GM12875 (cell line): ENCODE results near the gene DHX58.

ENCODE experiments used
- H3K4me3 ChIP-seq: one replicate; pipeline ENCODE4 v1.5.1; 2011; ENCODE audit warnings: low read depth, low read length, control low read depth
- TF ChIP-seq, protein P1 (sequence below): IDR thresholded peaks from 2 replicates; pipeline ENCODE4 v1.5.1; 2011; ENCODE audit warnings: low read depth, mild to moderate bottlenecking, control low read depth, inconsistent platforms, low read length, moderate library complexity, borderline replicate concordance; ENCODE audit not compliant: insufficient read depth

Gene DHX58

DNA sequence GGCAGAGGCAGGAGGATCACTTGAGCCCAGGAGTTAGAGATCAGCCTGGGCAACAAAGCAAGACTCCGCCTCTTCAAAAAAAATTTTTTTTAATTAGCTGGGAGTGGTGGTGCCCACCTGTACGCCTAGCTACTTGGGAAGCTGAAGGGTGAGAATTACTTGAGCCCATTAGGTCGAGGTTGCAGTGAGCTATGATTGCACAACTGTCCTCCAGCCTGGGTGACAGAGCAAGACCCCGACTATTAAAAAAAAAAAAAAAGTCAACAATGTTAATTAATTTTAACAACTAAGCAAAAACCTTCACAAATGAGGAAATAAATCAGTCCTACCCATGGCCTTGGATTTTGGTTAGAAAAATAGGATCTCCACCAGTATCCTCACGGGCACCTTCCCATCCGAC, 5.4 kb downstream of the DHX58 start:
- TF ChIP-seq, protein P1, sequence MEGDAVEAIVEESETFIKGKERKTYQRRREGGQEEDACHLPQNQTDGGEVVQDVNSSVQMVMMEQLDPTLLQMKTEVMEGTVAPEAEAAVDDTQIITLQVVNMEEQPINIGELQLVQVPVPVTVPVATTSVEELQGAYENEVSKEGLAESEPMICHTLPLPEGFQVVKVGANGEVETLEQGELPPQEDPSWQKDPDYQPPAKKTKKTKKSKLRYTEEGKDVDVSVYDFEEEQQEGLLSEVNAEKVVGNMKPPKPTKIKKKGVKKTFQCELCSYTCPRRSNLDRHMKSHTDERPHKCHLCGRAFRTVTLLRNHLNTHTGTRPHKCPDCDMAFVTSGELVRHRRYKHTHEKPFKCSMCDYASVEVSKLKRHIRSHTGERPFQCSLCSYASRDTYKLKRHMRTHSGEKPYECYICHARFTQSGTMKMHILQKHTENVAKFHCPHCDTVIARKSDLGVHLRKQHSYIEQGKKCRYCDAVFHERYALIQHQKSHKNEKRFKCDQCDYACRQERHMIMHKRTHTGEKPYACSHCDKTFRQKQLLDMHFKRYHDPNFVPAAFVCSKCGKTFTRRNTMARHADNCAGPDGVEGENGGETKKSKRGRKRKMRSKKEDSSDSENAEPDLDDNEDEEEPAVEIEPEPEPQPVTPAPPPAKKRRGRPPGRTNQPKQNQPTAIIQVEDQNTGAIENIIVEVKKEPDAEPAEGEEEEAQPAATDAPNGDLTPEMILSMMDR, result no peak
- H3K4me3 ChIP-seq, result no peak overlapping the region

DNA sequence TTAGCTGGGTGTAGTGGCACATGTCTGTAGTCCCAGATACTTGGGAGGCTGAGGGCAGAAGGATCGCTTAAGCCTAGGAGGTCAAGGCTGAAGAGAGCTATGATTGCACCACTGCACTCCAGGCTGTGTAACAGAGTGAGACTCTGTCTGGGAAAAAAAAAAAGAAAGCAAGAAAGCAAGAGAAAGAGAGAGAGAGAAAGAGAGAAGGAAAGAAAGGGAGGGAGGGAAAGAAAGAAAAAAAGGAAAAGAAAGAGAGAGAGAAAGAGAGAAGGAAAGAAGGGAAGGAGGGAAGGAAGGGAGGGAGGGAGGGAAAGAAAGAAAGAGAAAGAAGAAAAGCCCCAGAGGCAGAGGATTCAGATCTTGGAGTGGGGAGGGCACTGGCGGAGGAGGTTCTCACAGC, 6.5 kb downstream of the DHX58 start:
- H3K4me3 ChIP-seq, result no peak overlapping the region
- TF ChIP-seq, protein P1, result no peak

DNA sequence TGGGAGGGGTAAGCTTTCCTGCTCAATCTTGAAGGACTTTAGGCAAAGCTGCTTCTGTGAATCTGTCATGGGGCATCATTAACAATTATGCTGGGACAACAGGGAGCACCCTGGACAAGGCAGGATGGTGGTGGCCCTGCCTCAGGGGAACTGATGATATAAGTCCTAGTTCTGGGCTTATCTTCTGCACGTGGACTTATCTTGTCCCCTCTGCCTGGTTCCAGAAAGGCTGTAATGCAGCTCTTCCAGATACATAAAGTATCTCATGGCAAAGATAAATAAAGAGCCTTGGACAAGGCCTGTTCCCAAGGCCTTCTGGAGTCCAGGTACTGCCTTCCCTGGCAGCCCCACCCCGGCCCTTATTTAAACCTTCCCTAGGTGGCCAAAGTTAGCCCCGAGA, 8.2 kb downstream of the DHX58 start:
- TF ChIP-seq, protein P1, result no peak
- no peak overlapping the region for H3K4me3 ChIP-seq

DNA sequence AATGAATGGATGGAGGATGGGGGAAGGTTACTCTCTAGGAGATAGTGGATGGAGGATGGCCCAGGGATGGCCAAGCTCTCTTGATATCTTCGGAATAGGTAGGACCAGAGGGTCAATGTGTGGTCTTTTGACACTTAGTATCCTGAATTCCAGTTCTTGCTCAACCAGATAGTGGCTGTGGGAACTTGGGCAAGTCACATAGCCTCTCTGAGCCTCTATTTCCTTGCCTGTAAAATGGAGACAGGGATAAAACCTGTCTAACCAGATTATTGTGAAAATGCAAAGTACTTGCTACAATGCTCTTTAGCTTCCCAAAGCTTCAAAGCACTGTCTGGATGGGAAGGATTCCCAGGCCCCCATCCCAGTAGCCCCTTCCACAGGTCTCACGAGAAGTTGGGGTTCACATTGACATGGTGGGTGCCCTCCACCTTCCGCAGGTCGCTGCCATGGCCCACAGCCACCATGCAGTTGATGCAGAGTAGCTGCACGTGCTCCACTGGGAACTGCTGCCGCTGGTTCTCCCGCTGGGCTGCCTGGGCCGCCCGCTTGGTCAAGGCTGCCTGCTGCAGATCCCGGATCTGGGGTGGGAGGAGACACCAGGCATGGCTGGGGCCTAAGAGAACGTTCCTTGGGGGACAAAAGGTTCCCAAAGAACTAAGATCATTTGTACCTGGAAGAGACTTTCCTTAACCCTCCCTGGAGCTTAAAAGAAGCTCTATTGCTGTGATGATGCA, 9.1 kb downstream of the DHX58 start:
- TF ChIP-seq, protein P1, result no peak
- no peak overlapping the region for H3K4me3 ChIP-seq

DNA sequence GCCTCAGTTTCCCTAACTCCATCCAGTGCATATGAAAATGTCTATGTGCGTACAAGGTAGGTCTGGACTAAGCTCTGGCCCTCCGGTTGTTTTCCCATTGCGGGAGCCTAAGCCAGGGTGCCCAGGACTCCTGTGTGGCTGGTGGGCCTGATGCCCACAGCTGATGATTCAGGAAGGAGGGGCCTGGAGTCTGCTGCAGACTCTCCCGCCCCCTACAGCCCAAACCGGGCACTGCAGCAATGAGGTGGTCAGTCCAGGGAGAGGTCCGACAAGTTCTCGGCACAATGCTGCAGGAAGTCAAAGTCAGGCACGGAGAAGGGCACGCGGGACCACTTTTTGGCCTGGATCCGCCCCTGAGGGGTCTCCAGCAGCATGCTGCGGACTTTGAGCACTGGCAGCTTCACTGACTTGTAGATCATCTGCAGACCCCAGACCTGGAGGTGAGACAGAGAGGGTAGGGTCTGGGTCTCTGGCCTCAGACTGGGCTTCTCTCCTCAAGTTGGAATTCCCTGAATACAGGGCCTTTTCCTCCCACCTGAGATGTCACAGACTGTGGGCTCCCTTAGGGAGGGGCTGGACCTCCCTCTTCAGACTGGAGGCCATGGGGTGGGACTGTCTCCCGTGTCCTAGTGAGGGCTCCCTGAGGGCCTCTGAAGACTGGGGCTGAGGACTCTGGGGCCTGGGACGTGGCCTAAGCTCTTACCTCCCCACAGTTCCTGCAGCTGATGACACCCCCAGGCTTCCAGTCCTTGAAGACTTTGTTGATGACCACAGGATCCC, 10.8 kb downstream of the DHX58 start:
- H3K4me3 ChIP-seq, result no peak overlapping the region
- TF ChIP-seq, protein P1, result peak; percentile 92

DNA sequence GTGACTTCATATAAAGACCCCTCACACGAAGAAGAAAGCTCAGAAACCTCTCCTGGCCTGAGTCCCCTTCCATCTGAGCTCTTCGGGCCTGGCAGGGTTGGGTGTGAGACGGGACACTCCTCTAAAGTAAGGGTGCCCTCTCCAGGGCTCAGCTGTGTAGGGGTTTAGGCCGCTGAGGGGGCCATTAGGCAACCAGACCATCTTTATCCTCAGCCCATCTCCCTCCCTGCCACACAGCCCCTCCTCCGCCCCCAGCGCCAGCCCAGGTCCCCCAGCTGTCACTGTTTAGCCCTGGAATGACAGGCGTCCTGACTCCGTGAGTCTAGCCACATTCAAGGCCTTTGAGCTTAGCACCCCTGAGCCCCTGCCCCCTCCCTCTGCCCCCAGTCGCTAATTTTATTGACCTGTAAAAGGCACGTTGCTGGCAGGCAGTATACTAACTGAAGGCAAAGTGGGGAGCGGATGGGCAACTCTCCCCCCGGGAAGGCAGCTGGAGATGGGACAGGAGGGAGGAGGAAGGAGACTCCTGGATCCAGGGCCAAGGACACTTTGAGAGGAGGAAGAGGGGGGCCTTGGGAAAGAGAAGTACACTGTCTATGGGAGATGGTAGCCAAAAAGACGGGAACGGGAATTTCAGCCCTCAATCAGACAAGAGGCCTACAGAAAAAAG, 13.6 kb downstream of the DHX58 start:
- H3K4me3 ChIP-seq, result no peak overlapping the region

More for the DNA sequence above, 13.6 kb downstream of the DHX58 start:
- TF ChIP-seq, protein P1, result no peak
